HG03066 (cell line): ENCODE measurements around the gene SOX6.

ENCODE experiments used
- ATAC-seq: cut with Tn5 transposase; IDR thresholded peaks from one replicate; pipeline ENCODE4 v1.9.1; 2021; ENCODE audit warnings: low read depth; ENCODE audit not compliant: unreplicated experiment

SOX6 gene

DNA sequence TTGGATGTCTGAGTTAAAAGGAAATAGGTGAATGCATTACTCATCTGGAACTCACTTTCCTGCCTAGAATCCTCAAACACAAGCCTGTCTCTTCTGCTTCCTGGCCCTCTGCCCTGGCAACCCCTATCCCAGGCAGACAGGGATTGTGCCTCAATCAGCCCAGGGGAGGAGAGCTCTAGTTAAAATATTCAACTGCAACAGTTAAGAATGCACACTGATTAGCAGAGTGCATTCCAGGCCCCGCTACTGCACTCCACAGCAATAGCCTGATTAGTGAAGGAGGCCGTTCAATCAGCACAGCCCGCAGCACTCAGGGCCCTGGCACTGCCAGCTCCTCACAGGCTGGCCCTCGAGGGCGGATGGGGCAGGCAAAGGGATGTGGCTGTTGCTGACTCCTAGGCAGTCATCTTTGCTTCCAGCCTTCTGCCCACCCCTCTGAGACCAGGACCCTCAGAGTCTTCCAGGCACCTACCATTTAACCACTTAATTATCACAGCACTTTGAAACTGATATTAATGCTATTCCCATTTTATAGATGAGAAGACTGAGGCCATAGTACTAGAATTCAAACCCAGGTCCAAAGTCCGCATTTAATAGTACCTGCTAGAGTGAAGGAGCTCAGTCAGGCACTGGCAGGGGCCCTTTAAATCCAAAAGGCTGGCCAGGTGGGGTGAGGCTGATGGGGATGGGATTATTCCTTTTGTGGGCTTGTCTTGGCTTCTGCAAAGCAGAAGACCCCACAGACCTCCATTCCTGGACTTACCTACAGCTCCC lies 435.3 kb downstream of the SOX6 start:
- ATAC-seq, result no peak

DNA sequence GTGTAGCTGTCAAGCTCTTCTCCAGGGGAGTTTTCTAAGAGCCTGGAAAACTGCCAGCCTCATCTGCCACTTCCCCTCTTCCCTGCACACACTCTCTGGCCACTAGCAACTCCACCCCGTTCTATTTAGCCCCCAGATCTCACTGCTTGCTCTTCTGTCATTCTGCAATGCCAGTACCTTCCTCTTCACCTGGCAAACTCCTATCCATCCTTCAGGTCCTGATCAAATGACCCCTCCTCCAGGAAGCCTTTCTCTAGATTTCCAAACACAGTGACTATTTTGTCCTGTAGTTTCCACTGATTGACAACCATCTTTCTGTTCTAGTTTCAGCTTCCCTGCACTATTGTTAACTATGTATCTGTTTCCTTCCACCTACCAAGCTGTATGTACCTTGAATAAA lies 437.7 kb downstream of the SOX6 start:
- ATAC-seq, result no peak

GRCh38 chr11:15918212-15918611 lies 438.1 kb downstream of the SOX6 start:
- ATAC-seq, result no peak
